ENCODE results near the gene SYTL1.

SYTL1 gene

GRCh38 chr1:27301582-27302199 lies 40.1 kb upstream of the SYTL1 start:
- Histone ChIP-seq H3K79me2 (ENCODE audit: low read length) (no peaks in the 10 kb centered on the region), H3K9ac (ENCODE audit: low read length) (no peak overlapping the region), H3K4me1 (ENCODE audit: low read length) (no peaks in the 10 kb centered on the region), H4K20me1 (ENCODE audit: insufficient read depth, low read length) (no peaks in the 10 kb centered on the region), H3K4me2 (ENCODE audit: low read depth, low read length) (no peak overlapping the region), H3K9me2 (replicated peaks; ENCODE audit: insufficient read depth, low read length) (no peaks in the 10 kb centered on the region), H3K27me3 (replicated peaks; ENCODE audit: insufficient read depth, low read length) (no peaks in the 10 kb centered on the region), H3K4me3 (ENCODE audit: low read length) (no peak overlapping the region), H3K36me3 (replicated peaks; ENCODE audit: insufficient read depth, low read length) (no peaks in the 10 kb centered on the region), H3F3A (ENCODE audit: insufficient read depth, low read length) (no peaks in the 10 kb centered on the region), H2AFZ (ENCODE audit: low read length) (no peak overlapping the region), H3K27ac (ENCODE audit: low read length) (no peak overlapping the region), H3K9me3 (replicated peaks; ENCODE audit: insufficient read depth, low read length) (no peaks in the 10 kb centered on the region)
- DNase-seq = no peak
- TF ChIP-seq EZH2 (optimal IDR thresholded peaks at IDR 0.05; ENCODE audit: low read depth, low read length) (no peak), CTCF (IDR thresholded peaks at IDR 0.05; ENCODE audit: low read length) (no peak)

DNA sequence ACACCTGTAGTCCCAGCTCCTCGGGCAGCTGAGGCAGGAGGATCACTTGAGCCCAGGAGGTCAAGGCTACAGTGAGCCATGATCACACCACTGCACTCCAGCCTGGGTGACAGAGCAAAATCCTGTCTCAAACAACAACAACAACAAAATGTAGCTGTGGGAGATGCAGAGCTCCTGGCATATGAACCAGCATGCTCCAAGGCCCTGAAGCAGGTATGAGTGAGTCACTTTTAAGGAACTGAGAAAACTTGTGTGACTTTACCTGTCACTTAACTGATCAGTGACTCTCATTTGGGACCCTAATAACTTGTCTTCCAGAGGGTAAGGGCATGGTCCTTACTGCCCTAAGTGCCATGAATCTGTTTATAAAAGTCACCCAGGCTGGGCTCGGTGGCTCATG lies 39.2 kb upstream of the SYTL1 start:
- Histone ChIP-seq H3K27me3 (replicated peaks; ENCODE audit: insufficient read depth, low read length) (no peaks in the 10 kb centered on the region), H3K9me3 (replicated peaks; ENCODE audit: insufficient read depth, low read length) (no peaks in the 10 kb centered on the region), H3K9me2 (replicated peaks; ENCODE audit: insufficient read depth, low read length) (no peaks in the 10 kb centered on the region), H3K79me2 (ENCODE audit: low read length) (no peaks in the 10 kb centered on the region), H4K20me1 (ENCODE audit: insufficient read depth, low read length) (no peaks in the 10 kb centered on the region), H3K4me3 (ENCODE audit: low read length) (no peak overlapping the region), H3K4me1 (ENCODE audit: low read length) (no peaks in the 10 kb centered on the region), H3K27ac (ENCODE audit: low read length) (no peak overlapping the region), H3K9ac (ENCODE audit: low read length) (no peak overlapping the region), H3K36me3 (replicated peaks; ENCODE audit: insufficient read depth, low read length) (no peaks in the 10 kb centered on the region), H3F3A (ENCODE audit: insufficient read depth, low read length) (no peaks in the 10 kb centered on the region), H3K4me2 (ENCODE audit: low read depth, low read length) (no peak overlapping the region), H2AFZ (ENCODE audit: low read length) (no peak overlapping the region)
- TF ChIP-seq EZH2phosphoT487 (IDR thresholded peaks at IDR 0.05; ENCODE audit: low read length) = no peak
- no peak for TF ChIP-seq EZH2 (optimal IDR thresholded peaks at IDR 0.05; ENCODE audit: low read depth, low read length)
- no peak for TF ChIP-seq CTCF (IDR thresholded peaks at IDR 0.05; ENCODE audit: low read length)
- DNase-seq = no peak

DNA sequence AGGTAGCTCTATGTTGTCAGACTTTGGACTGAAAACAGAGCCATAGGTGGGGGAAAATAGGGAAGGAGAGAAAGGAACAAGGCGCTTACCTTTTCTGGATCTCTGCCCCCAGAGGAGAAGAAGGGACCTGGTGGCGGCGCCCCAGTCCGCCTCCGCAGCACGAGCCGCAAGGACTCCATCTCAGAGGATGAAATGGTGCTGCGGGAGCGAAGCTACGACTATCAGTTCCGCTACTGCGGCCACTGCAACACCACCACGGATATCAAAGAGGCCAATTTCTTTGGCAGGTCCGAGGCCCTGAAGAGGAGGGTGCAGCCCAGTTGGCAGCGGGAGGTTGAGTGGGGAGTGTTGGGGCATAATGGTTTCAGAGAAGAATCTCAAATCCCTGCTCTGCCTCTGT lies 38.3 kb upstream of the SYTL1 start:
- no peak overlapping the region for H3K27ac ChIP-seq (ENCODE audit: low read length)
- no peaks in the 10 kb centered on the region for H3K79me2 ChIP-seq (ENCODE audit: low read length)
- no peaks in the 10 kb centered on the region for H3K9me3 ChIP-seq (replicated peaks; ENCODE audit: insufficient read depth, low read length)
- H3K9ac ChIP-seq (ENCODE audit: low read length) = no peak overlapping the region
- H3K4me1 ChIP-seq (ENCODE audit: low read length) = no peaks in the 10 kb centered on the region
- no peak for TF ChIP-seq EZH2phosphoT487 (IDR thresholded peaks at IDR 0.05; ENCODE audit: low read length)
- no peak for TF ChIP-seq EZH2 (optimal IDR thresholded peaks at IDR 0.05; ENCODE audit: low read depth, low read length)
- no peak for TF ChIP-seq CTCF (IDR thresholded peaks at IDR 0.05; ENCODE audit: low read length)
- no peak overlapping the region for H2AFZ ChIP-seq (ENCODE audit: low read length)
- H3K9me2 ChIP-seq (replicated peaks; ENCODE audit: insufficient read depth, low read length) = no peaks in the 10 kb centered on the region
- no peaks in the 10 kb centered on the region for H3F3A ChIP-seq (ENCODE audit: insufficient read depth, low read length)
- H4K20me1 ChIP-seq (ENCODE audit: insufficient read depth, low read length) = no peaks in the 10 kb centered on the region
- no peaks in the 10 kb centered on the region for H3K27me3 ChIP-seq (replicated peaks; ENCODE audit: insufficient read depth, low read length)
- H3K4me3 ChIP-seq (ENCODE audit: low read length) = no peak overlapping the region
- H3K4me2 ChIP-seq (ENCODE audit: low read depth, low read length) = no peak overlapping the region
- DNase-seq = no peak
- no peaks in the 10 kb centered on the region for H3K36me3 ChIP-seq (replicated peaks; ENCODE audit: insufficient read depth, low read length)

Data from MM.1S (cell line).